HG02571 (cell line): Measurements from ENCODE around the gene ALPG.
"Not testable (repeated sequence)": the region's sequence is repeated elsewhere in the genome, so short reads cannot be mapped to it uniquely, and the experiment has no call there.

Experiments used
- ATAC-seq: cut with Tn5 transposase; IDR thresholded peaks from one replicate; pipeline ENCODE4 v1.9.1; 2021; ENCODE audit warnings: mild to moderate bottlenecking, moderate library complexity; ENCODE audit not compliant: unreplicated experiment

ALPG gene

GRCh38 chr2:232376713-232377112 lies 29.9 kb upstream of the ALPG start:
- ATAC-seq: no peak

- no peak for ATAC-seq
These were observed 29.3 kb upstream of the ALPG start for GRCh38 chr2:232377319-232377718.

DNA sequence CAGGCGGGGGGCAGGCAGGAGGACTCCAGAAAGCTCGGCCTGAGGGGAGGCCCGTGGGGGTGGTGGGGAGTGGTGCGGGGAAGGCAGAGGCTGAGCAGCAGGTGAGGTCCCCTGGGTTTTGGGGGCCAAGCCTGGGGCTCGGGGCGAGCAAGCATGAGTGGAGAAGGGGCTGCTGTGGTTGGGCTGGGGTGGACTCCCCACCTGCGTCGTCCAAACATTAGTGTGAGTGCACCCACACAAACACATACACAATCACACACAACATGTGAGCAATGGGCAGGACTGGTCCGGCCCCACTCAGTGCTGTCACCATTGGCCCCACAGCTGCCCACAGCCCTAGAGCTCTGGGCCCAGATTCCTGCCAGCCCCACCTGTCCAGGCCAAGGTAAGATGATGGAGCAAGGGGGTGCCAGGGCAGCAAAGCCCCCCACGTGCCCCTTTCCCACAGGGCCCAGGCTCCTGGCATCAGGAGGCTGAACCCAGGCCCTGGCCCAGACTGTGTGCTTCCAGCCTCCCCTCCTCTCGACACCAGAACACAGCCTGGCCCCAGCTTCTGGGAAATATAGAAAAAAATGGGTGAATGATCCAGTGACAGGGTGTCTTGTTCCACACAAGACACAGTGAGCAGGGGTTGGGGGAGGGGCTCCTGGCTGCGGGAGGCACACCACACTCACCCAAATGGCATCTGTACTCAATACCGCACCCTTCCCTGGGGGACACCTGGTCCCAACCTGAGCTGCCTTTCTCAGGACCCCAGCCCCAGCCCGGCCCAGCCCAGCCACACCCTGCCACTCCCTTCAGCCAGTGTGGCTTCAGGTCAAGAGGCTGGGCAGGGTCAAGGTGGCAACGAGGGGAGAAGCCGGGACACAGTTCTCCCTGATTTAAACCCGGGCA lies 28.6 kb upstream of the ALPG start:
- ATAC-seq: no peak

DNA sequence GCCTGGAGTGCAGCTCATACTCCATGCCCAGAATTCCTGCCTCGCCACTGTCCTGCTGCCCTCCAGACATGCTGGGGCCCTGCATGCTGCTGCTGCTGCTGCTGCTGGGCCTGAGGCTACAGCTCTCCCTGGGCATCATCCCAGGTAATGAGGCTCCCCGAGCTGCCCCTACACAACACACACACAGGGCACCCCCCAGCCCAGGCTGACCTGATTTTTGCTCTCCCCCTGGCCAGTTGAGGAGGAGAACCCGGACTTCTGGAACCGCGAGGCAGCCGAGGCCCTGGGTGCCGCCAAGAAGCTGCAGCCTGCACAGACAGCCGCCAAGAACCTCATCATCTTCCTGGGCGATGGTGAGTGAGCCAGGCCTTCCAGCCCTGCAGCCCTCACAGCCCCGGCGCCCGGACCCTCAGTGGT lies 27.9 kb upstream of the ALPG start, which contains the start of gene ALPP:
Gene ALPP (plus strand): TSS at position 17 of the 417 bp plus-strand sequence. CDS start 52 bp downstream, at position 69.
- ATAC-seq: not testable (repeated sequence)

DNA sequence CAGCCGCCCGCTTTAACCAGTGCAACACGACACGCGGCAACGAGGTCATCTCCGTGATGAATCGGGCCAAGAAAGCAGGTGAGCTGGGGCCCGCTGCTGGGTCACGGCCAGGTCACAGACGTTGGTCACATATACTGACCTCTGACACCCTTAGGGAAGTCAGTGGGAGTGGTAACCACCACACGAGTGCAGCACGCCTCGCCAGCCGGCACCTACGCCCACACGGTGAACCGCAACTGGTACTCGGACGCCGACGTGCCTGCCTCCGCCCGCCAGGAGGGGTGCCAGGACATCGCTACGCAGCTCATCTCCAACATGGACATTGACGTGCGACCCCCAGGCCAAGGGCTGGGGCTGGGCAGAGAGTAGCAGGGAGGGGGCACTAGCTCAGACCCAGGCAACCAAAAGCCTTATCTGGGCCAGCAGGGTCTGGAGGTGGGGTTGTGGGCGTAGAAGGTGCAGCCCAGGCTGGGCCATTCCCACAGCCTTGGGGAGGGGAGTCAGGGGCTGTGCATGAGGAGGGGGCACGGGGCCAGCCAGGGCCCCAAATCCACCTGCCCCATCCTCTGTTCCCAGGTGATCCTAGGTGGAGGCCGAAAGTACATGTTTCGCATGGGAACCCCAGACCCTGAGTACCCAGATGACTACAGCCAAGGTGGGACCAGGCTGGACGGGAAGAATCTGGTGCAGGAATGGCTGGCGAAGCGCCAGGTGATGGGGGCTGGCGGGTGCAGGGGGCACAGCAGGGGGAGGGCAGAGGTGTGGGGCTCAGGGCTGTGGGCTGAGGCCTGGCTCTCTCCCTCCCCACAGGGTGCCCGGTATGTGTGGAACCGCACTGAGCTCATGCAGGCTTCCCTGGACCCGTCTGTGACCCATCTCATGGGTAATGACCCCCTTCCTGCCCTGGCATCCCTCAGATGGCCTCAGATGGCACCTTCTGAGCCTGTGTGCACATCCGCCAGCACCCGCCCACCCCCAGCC lies 26.7 kb upstream of the ALPG start:
- not testable (repeated sequence) for ATAC-seq

DNA sequence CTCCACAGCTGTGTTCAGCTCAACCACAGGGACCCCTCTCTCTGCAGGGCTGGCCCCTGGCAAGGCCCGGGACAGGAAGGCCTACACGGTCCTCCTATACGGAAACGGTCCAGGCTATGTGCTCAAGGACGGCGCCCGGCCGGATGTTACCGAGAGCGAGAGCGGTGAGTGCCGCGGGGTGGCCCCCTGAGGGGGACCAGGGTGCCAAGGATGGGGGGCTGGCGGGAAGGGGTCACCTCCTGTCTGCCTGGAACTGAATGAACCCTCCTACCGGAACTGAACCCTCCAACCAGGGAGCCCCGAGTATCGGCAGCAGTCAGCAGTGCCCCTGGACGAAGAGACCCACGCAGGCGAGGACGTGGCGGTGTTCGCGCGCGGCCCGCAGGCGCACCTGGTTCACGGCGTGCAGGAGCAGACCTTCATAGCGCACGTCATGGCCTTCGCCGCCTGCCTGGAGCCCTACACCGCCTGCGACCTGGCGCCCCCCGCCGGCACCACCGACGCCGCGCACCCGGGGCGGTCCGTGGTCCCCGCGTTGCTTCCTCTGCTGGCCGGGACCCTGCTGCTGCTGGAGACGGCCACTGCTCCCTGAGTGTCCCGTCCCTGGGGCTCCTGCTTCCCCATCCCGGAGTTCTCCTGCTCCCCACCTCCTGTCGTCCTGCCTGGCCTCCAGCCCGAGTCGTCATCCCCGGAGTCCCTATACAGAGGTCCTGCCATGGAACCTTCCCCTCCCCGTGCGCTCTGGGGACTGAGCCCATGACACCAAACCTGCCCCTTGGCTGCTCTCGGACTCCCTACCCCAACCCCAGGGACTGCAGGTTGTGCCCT lies 25.2 kb upstream of the ALPG start:
- ATAC-seq: not testable (repeated sequence)

DNA sequence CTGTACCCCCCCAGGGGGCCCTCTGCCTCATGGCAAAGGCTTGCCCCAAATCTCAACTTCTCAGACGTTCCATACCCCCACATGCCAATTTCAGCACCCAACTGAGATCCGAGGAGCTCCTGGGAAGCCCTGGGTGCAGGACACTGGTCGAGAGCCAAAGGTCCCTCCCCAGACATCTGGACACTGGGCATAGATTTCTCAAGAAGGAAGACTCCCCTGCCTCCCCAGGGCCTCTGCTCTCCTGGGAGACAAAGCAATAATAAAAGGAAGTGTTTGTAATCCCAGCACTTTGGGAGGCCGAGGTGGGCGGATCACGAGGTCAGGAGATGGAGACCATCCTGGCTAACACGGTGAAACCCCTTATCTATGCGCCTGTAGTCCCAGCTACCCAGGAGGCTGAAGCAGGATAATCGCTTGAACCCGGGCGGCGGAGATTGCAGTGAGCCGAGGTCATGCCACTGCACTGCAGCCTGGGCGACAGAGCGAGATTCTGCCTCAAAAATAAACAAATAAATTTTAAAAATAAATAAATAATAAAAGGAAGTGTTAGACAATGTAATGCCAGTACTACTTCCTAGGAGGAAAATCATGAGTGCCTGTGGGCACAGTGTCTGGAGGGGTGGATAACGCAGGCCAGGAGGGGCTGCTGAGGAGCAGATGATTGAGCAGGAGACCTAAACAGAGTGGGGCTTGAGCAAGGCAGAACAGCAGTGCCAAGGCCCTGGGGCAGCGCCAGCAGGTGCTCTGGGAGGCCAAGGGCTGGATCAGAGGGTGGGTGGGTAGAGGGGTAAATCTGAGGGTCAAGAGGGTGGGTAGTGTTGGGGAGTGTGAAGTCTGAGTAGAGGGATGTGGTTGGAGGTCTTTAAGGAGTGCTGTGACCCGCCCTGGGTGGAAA lies 24.1 kb upstream of the ALPG start:
- ATAC-seq: no peak

DNA sequence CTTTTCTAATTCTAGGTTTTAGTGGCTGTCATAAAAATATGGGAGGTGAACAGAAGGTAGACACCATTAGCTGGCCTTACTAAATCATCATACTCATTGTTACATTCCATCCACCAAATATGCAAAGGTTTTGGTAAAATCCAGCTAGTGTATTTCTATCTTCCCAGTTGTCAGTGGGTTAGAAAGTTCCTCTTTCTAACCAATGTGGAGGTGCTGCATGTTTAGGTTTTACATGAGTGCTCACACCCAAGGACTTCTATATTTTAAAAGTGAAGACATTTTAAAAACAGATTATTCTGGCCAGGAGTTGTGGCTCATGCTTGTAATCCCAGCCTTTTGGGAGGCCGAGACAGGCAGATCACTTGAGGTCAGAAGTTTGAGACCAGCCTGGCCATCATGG lies 22.2 kb upstream of the ALPG start:
- no peak for ATAC-seq

GRCh38 chr2:232385058-232385457 lies 21.6 kb upstream of the ALPG start:
- not testable (repeated sequence) for ATAC-seq

GRCh38 chr2:232385660-232386489 lies 20.8 kb upstream of the ALPG start:
- ATAC-seq: no peak

DNA sequence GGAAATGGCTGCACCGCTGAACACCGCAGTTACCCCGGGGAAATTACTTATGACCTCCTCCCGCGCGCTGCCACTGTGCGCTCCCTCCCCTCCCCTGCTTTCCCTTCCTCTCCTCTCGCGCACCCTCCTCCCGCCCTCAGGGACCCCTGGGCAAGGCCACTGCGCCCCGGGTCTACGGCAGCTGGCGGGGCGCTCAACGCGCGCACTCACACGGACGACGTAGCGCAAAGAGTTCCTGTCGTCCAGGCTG lies 20.2 kb upstream of the ALPG start:
- ATAC-seq: no peak

- no peak for ATAC-seq
These were observed 19.7 kb upstream of the ALPG start for GRCh38 chr2:232386740-232387450.

DNA sequence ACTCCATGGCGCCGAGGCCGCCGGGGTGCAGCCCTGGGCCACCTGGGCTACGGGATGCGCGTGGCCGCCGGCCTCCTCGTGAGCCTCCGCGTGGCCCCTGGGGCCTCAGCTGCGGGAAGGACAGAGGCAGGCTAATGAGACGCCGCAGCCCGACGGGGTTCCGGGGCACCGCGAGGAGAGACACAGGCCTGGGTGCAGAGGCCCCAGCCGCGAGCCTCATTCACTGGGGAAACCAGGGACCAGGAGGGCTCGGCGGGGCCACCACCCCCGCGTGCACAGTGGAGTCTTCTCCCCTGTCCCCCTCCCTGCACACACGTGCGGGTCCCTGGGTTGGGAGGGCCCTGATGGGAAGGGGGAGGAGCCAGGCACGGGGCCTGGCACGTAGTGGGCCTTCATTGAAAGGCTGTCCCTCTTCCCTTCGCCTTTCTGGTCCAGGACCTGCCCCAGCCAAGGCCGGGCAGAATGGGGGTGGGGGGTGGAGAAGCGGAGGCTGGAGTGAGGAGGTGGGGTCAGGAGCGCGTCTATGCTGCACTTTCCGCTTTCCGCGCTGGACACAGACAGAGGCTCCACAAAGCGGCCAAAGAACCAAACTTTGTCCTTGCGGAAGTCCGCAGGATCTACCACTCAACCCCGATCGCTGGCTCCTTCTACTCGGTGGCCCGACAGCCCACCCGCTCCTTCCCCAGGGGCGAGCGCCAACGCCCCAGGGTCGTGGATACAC lies 19.0 kb upstream of the ALPG start:
- ATAC-seq: no peak

DNA sequence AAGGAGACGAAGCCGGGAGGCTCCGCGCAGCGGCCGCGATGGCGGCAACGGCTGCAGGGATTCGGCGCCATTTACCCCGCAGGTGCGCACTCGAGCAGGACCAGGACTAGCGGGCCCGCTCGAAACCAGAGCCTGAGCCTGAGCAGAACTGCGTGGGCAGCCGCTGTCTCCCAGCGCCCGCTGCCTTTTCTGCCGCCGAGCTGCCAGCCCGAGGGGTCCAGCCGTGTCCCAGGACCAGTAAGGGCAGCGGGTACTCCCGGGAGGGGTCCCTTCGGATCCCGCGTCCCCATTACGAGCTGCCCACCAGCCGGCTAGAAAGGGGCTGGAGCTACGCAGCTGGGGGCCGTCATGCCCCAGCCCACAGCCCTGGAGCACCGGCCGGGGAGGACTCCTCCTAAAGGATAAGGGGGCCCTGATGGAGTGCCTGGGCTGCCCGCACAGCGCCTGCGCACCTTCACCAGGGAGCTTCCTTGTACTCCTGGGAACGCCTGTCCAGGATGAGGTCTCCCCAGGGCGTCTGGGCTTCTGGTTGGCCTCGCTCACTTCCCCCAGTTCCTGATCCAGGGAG lies 18.2 kb upstream of the ALPG start:
- no peak for ATAC-seq

GRCh38 chr2:232389327-232389726 lies 17.3 kb upstream of the ALPG start:
- no peak for ATAC-seq

GRCh38 chr2:232390661-232391060 lies 16.0 kb upstream of the ALPG start:
- no peak for ATAC-seq

- no peak for ATAC-seq
These were observed 13.1 kb upstream of the ALPG start for GRCh38 chr2:232393556-232393955.
